M059J (cell line): ENCODE data around the gene DMRT1. TPM values are rescaled to one million over a fixed set of nuclear protein-coding genes. Genes with fewer than 3 reads are reported as not detected.
"Not testable (repeated sequence)": the region's sequence is repeated elsewhere in the genome, so short reads cannot be mapped to it uniquely, and the experiment has no call there.

Experiments
- DNase-seq: peaks from one replicate; pipeline ENCODE4 v3.0.0-alpha.2; 2012; ENCODE audit warnings: low read depth
- total RNA-seq: library from RNA; depleted of rRNA; stranded (reverse); fragments of >200 nt; shearing (Covaris generic); gene quantifications from 2 replicates; pipeline ENCODE4 v1.2.3, GENCODE V29; 2014

The DMRT1 gene
- total RNA-seq, 1 experiment from 2014 or later = not detected

GRCh38 chr9:859251-859650 lies 17.8 kb downstream of the DMRT1 start:
- no peak for DNase-seq

GRCh38 chr9:860706-861105 lies 19.2 kb downstream of the DMRT1 start:
- DNase-seq = no peak

DNA sequence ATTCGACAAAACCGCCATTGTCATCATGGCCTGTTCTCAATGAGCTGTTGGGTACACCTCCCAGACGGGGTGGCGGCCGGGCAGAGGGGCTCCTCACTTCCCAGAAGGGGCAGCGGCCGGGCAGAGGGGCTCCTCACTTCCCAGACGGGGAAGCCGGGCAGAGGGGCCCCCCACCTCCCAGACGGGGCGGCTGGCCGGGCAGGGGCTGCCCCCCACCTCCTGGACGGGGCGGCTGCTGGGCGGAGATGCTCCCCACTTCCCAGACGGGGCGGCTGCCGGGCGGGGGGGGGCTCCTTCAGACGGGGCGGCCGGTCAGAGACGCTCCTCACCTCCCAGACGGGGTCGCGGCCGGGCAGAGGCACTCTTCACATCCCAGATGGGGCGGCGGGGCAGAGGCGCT lies 20.0 kb downstream of the DMRT1 start:
- DNase-seq = not testable (repeated sequence)

GRCh38 chr9:875119-875962 lies 33.8 kb downstream of the DMRT1 start:
- peak; percentile 13 for DNase-seq

DNA sequence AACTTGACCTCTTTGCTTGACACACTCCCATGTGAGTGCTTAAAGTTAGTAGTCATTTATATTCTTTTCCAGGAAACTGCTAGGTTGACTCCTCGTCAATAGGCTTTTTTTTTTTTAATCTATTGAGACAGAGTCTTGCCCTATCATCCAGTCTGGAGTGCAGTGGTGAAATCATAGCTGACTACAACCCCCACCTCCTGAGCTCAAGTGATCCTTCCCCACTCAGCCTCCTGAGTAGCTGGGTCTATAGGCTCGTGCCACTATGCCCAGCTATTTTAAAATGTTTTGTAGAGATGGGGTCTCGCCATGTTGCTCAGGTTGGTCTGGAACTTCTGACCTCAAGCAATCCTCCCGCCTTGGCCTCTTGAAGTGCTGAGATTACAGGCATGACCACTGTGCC lies 34.9 kb downstream of the DMRT1 start:
- no peak for DNase-seq

DNA sequence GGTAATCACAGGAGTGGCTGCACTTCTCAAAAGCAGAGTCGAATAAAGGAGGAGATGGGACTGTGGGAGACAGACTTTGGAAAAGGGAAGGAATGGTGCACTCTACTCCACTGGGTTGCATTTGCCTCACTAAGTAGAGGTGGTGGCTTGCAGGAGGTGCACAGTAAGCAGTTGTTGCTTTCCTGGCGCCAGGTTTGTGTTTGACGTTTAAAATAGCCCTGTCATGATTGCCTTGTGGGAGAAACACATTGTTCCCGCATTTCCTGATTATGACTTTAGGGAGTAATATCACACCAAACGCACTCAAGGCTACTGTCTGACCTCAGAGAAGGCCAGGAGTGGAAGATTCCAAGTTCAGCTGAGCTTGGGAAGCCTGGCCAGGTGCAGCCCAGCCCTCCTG lies 36.7 kb downstream of the DMRT1 start:
- no peak for DNase-seq

- DNase-seq = no peak
Observed at GRCh38 chr9:880725-881124, 39.2 kb downstream of the DMRT1 start.

- DNase-seq = no peak
Observed at GRCh38 chr9:882416-882924, 41.0 kb downstream of the DMRT1 start.

DNA sequence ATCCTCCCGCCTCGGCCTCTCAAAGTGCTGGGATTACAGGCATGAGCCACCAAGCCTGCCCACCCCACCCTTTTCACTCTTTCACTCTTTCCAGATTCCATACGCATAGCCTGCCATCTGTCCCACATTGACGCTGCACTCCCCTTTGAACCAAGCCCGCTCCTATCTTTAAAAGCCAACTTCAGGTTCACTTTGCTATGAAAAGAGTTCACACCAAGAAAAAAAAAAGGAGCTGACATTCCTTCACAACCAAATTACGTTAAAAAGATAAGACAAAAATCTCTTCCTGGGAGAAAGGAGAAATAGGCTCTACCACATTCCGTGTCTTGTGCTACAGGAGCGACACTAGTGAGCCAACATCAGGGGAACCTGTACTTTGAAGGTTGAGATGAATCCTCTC lies 41.5 kb downstream of the DMRT1 start:
- DNase-seq = no peak

- no peak for DNase-seq
Observed at GRCh38 chr9:886886-887285, 45.4 kb downstream of the DMRT1 start.

- no peak for DNase-seq
Observed at GRCh38 chr9:892123-892522, 50.6 kb downstream of the DMRT1 start.

GRCh38 chr9:893115-893514 lies 51.6 kb downstream of the DMRT1 start:
- no peak for DNase-seq

DNA sequence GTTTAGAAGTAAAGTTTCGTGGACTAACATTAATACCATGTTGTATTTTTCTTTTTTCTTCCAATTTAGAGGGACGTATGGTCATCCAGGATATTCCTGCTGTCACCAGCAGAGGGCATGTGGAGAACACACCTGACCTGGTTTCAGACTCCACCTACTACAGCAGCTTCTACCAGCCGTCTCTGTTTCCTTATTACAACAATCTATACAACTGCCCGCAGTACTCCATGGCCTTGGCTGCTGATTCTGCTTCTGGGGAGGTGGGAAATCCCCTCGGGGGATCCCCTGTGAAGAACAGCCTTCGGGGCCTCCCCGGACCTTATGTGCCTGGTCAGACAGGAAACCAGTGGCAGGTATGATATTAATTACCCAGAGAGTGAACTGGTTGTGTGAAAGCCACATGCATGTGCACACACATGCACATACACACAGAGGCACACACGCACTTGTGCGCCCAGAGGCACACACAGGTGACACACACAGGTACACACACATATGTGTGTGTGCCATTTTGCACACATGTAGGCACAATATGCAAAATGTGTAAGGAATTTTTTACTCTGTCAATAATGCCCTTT lies 52.4 kb downstream of the DMRT1 start:
- peak; percentile 71 for DNase-seq

DNA sequence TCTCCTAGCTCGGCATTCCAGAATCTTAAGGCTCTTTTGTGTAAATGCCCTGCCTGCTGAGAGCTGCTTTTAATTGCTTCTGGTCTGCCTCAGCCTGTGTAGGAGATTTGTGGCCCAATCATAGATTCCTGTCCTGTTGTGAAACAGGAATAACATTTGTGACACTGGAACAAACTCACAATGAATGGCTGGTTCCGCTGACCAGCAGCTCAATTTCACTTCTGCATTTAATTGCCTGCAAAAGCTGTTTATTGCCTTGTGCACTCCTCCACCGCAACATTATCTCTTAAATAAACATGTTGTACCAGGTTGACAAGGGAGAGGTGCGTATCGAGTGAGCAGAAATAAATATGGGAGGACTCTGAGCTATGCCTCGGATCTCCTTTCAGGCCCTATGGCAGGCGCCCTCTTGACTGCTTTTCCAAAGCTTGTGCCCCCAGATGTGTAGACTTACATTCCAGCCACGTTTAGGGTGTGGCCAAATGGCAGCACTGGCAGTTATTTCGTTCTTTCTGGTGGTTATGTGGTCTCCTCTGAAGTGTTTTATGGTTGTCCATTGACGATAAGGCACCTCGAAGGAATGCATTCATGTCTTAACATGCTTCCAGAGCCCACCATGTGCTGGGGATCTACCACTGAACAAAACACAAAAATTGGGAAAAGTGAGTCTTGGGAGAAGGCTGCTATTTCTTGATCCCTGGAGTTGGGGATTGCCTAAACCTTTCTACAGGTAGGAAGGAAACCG lies 58.1 kb downstream of the DMRT1 start:
- no peak for DNase-seq

DNA sequence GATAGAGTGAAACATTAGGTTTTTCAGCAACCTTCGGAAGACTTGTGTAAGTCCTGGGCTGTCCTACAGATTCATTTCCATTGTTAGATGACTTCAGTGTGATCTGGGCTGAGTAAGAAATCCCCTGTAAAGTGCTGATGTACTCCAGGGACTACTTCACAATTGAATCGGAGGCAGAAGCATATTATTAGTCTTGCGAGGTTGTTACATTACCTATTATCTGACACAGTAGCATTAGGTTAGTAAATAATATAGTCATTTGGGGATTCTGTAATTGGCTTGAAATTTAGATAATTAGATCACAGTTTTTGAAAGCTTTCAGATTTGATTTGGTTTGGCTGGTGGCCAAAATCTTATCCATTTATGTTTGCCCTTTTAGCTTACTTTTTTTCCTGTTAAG lies 62.4 kb downstream of the DMRT1 start:
- DNase-seq = no peak

DNA sequence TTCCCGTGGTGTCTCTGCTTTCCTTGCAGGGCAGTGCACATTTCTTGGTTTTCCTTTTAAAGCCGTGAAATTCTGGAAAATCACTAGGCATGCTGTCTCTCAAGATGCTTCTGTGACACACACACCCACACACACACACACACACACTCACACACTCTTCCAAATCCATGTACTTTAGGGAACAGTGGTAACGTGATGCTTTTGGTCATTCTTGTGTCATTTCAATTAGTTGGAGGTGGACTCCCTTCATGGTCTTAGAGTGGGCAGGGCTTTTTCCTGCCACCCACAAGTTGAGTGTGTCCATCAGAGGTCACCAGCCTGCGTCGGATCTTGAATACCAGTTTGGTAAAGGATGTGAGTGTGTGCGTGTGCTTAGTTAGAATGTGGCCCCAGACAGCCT lies 64.4 kb downstream of the DMRT1 start:
- no peak for DNase-seq

DNA sequence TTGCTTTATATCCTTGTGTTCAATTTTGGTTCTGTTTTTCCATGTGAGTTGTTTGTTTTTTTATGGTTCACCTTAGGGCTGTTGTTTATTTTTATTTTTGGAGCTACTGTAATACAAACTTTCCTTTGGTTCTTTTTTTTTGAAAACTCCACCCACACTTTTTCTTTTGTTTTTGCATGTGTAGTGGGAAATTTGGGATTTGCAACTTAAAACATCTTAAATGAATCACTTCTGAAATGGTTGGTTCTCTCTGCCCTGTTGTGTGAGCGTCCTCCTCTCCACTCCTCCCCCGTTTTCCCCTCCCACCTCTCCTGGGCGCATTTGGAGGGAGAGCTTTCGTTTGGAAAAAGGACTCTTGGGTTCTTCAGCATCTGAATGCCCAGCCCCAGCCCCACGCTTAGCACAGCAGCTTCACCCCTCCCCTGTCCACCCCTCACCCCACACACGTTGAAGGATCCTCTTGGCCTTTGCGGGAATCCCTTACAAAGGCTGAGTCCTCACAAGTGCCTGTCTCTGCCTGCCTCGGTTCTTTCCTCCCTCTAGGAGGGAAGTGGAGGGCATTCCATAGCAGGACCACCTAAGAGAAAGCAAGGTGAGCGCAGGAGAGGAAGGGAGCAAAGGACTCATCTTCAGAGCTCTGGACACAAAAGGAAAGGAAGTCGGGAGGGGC lies 67.2 kb downstream of the DMRT1 start:
- no peak for DNase-seq

DNA sequence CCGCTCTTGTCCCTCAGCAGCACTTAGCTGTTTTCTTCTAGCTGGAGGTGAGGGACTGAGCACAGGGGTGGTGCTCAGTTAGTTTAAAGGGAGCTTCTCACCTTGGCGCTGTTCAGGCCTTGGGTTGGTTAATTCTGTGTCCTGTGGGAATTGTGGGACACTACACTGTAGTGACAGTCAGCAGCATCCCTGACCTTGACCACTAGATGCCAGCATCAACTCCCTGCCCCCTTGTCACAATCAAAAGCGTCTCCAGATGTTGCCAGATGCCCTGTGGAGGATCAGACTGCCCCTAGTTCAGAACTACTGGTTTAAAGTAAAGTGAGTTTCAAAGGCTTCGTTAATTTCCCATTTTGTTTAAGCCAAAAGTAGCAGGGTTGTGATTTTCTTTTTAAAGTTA lies 69.5 kb downstream of the DMRT1 start:
- no peak for DNase-seq

GRCh38 chr9:912776-913175 lies 71.3 kb downstream of the DMRT1 start:
- no peak for DNase-seq

DNA sequence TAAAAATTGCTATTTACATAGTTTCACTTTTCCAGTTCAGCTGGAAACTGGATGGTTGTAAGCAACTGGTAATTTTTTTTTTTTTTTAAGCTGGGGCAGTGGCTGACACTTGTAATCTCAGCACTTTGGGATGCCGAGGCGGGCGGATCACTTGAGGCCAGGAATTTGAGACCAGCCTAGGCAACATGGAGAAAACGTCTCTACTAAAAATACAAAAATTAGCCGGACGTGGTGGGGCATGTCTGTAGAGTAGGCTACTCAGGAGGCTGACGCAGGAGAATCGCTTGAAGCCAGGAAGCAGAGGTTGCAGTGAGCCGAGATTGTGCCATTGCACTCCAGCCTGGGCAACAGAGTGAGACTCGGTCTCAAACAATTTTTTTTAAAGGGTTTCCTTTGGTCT lies 72.0 kb downstream of the DMRT1 start:
- not testable (repeated sequence) for DNase-seq

- DNase-seq = no peak
Observed at GRCh38 chr9:917730-918129, 76.2 kb downstream of the DMRT1 start.

DNA sequence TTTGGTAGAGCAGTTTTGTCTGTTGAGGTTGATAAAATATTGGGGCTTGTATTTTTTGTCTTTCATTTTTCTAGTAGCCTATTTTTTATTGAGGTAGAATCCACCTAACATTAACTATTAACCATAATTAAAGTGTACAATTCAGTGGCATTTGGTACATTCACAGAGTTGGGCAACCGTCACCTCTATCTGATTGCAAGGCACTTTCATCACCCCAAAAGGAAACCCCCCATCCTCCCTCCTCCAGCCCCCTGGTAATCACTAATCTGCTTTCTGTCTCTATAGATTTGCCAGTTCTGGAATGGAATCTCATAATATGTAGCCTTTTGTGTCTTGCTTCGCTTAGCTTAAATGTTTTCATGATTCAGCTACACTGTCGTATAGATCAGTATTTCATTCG lies 79.4 kb downstream of the DMRT1 start:
- DNase-seq = no peak
